Measurements from ENCODE around the gene CARM1. TPM values are rescaled to one million over a fixed set of nuclear protein-coding genes. Genes with fewer than 3 reads are reported as not detected.
"Not testable (repeated sequence)": the region's sequence is repeated elsewhere in the genome, so short reads cannot be mapped to it uniquely, and the experiment has no call there.

Gene CARM1
- total RNA-seq, 4 donors from 2014 or later = 11.8 to 20.5 (median 16.5) TPM

DNA sequence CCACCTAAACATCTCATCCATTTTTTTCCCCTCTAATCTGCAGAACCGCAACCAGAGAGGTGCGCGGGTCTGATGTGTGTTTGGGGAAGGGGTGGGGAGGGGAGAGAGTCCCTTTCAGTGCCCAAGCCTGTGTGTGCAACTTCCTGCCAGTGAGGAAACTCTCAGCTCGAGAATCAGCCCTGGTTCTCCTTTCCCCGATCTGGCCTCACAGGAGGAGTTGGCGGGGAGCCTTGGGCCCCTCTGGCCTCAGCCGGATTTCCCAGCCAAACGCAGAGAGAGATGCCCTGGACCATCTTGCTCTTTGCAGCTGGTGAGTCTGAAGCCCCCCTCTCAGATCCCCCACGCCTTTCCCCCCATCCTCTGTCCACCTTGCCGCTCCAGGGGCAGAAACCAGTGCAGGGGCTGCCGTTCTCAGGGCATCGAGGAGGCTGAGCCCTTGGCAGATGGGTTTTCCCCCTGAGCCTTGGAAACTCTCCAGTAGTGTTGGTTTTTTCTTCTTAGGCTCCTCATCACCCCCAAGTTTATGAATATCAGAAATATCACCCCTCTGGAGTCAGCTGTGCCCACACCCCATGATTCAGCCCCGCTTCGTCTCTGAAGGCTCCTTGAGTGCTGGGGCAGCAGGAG lies 23.0 kb upstream of the CARM1 start, which contains the start of gene C19orf38:
TSS of gene C19orf38 (plus strand) at position 186 of the 627 bp plus-strand sequence. CDS start at position 280, 94 bp downstream.
- no peak for ATAC-seq (ENCODE audit: low FRiP score)
- DNase-seq (ENCODE audit: low spot score) = no peak
- TF ChIP-seq, protein P1, sequence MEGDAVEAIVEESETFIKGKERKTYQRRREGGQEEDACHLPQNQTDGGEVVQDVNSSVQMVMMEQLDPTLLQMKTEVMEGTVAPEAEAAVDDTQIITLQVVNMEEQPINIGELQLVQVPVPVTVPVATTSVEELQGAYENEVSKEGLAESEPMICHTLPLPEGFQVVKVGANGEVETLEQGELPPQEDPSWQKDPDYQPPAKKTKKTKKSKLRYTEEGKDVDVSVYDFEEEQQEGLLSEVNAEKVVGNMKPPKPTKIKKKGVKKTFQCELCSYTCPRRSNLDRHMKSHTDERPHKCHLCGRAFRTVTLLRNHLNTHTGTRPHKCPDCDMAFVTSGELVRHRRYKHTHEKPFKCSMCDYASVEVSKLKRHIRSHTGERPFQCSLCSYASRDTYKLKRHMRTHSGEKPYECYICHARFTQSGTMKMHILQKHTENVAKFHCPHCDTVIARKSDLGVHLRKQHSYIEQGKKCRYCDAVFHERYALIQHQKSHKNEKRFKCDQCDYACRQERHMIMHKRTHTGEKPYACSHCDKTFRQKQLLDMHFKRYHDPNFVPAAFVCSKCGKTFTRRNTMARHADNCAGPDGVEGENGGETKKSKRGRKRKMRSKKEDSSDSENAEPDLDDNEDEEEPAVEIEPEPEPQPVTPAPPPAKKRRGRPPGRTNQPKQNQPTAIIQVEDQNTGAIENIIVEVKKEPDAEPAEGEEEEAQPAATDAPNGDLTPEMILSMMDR (IDR thresholded peaks at IDR 0.05) = no peak

DNA sequence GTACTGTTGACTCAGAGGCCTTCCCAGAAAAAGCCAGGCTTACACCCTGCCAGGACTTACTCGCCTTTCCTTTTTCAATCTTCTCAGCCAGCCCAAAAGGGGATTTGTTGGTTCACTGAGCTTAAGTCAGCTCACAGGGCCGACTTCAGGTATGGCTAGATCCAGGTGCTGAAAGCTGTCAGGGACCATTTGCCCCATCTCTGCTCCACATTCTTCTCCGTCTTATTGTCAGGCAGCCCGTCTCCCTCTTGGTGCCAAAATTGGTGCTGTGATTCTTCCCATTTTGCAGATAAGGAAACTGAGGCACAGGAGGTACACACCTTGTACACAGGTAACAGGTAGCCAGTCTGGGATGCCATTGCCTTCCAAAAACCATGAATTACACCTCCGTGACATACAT lies 20.7 kb upstream of the CARM1 start:
- no peak for ATAC-seq (ENCODE audit: low FRiP score)
- DNase-seq (ENCODE audit: low spot score) = no peak
- TF ChIP-seq, protein P1 (IDR thresholded peaks at IDR 0.05) = no peak

GRCh38 chr19:10852098-10852800 lies 19.1 kb upstream of the CARM1 start:
- TF ChIP-seq, protein P1 (IDR thresholded peaks at IDR 0.05) = no peak
- ATAC-seq (ENCODE audit: low FRiP score) (no peak), DNase-seq (ENCODE audit: low spot score) (no peak)

GRCh38 chr19:10852941-10853340 lies 18.4 kb upstream of the CARM1 start:
- ATAC-seq (ENCODE audit: low FRiP score) (no peak), DNase-seq (ENCODE audit: low spot score) (no peak)
- TF ChIP-seq, protein P1 (IDR thresholded peaks at IDR 0.05) = no peak

DNA sequence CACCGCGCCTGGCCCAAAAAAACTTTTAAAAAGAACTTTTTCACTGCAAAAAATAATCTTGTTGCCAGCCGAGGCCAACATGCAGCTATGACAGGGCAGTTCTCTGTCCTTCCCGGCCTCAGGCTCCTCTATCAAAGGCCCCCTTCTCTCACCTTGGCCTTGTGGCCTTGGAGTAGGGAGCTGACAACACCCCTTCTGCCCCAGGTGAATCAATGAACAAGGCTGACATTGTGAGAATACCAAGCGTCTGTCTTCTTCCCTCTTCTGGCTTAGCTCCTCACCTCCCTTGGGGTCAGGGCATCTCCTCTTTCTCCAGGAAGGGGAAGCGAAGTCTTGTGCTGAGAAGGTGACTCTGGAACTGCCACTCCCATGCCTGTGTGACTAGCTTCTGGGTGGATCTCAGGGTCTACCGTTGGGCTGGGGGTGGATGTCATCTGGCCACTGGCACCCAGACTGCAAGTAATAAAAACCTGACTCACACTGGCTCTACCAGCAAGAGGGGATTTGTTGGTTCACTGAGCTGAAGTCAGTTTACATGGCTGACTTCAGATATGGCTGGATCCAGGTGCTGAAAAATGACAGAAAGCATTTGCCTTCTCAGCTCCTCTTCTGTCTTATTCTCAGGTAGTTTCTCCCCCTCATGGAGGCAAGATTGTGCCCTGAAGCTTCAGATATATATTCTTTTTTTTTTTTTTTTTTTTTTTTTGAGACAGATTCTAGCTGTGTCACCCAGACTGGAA lies 16.8 kb upstream of the CARM1 start:
- ATAC-seq (ENCODE audit: low FRiP score) (no peak), DNase-seq (ENCODE audit: low spot score) (no peak)
- TF ChIP-seq, protein P1 (IDR thresholded peaks at IDR 0.05) = no peak

- TF ChIP-seq, protein P1 (IDR thresholded peaks at IDR 0.05) = no peak
- no peak for ATAC-seq (ENCODE audit: low FRiP score)
- DNase-seq (ENCODE audit: low spot score) = no peak
These were observed 15.4 kb upstream of the CARM1 start for GRCh38 chr19:10855879-10856522.

- DNase-seq (ENCODE audit: low spot score); ATAC-seq (ENCODE audit: low FRiP score): not testable (repeated sequence)
These were observed 14.5 kb upstream of the CARM1 start for GRCh38 chr19:10856899-10857298.

All from omental fat pad (tissue), 4 donors.